ENCODE data around the gene SDC3.

The SDC3 gene

GRCh38 chr1:30903343-30904034, 5.1 kb downstream of the SDC3 start:
- DNase-seq (ENCODE audit: low read depth in 1 of 2, low spot score in 1 of 2) = no peak
- Histone ChIP-seq H3K4me3 (replicated peaks; ENCODE audit: insufficient read depth, low read length) (no peak overlapping the region), H3K27ac (replicated peaks) (no peak overlapping the region), H3K27me3 (ENCODE audit: insufficient read depth, poor library complexity, severe bottlenecking) (peaks cover 40% of the 10 kb centered on the region)
- TF ChIP-seq POLR2AphosphoS5 (IDR thresholded peaks at IDR 0.05; ENCODE audit: low read depth) = no peak
- no peak for TF ChIP-seq GABPA (IDR thresholded peaks at IDR 0.05; ENCODE audit: low read depth)
- no peak for TF ChIP-seq REST (IDR thresholded peaks at IDR 0.05; ENCODE audit: insufficient replicate concordance, low read depth)
- no peak for TF ChIP-seq CTCF (IDR thresholded peaks at IDR 0.05; ENCODE audit: insufficient read depth, low read length)
- no peak for TF ChIP-seq SPI1 (IDR thresholded peaks at IDR 0.05; ENCODE audit: borderline replicate concordance, low read depth)

DNA sequence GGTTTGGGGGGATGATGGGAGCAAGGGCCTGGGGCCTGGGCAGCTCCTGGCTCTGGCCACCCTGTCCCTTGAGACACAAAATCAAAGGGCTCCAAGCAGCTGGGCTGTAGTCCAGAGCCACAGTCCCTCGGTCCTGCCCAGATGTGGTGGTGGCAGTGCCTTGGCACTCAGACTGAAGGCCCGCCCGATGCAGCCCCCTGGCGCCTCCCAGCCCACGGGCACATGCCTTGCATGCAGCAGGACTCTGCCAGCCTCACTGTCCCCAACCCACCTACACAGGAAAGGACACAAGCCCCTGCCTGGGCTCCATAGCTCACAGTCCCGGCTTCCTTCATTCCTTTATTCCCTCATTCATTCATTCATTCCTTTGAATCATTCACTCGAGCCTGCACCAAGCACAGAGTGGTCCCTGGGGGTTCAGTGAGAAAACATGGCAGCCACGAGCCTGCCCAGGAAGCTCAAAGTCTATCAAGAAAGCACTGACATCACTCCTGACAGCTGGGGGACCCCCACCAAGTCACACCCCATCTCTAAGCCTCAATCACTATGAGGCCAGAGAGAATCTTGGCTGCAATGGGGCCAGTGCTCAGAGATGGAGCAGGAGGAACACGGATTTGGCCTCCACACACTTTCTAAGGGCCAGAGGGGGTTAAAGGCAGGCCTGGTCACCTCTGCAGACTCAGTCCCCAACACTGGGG, 5.8 kb downstream of the SDC3 start:
- Histone ChIP-seq H3K27ac (replicated peaks) (no peak overlapping the region), H3K27me3 (ENCODE audit: insufficient read depth, poor library complexity, severe bottlenecking) (peaks cover 37% of the 10 kb centered on the region), H3K4me3 (replicated peaks; ENCODE audit: insufficient read depth, low read length) (no peak overlapping the region)
- TF ChIP-seq POLR2AphosphoS5 (IDR thresholded peaks at IDR 0.05; ENCODE audit: low read depth) (no peak), GABPA (IDR thresholded peaks at IDR 0.05; ENCODE audit: low read depth) (no peak), REST (IDR thresholded peaks at IDR 0.05; ENCODE audit: insufficient replicate concordance, low read depth) (no peak)
- no peak for DNase-seq (ENCODE audit: low read depth in 1 of 2, low spot score in 1 of 2)

DNA sequence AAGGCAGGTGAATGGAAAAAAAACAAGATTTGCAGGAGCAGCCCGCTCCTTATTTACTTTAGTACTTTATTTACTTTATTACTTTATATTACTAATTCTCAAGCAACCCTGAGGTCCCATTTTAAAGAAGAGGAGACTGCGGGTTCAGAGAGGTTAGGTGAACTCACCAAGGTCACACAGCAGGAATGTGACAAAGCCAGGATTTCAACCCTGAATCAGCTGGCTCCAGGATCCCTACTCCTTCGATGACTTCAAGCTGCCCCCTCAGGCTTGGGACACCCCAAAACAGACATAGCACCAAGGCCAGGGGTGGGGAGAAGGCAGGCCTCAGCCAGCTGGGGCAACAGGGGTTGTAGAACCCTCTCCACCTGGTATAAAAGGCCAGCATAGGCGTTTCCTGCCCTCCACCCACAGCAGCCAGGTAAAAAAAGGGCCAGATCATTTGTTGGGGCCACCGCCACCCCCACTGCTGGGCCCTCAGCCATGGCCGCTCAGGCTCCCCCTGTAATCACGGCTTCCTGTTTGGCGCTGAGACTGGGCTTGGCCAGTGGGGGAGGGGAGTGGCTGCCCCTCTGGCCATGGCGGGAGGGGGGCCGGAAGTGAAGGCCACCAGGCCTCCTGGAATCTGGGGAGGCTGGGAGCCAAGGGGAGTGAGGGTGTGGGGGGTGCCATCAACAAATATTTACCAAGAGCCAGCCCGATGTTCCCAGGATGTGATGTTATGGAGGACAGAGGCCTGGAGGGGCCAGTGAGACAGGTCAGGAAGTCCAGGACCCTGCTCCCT, 6.6 kb downstream of the SDC3 start:
- Histone ChIP-seq H3K27me3 (ENCODE audit: insufficient read depth, poor library complexity, severe bottlenecking) (peaks cover 33% of the 10 kb centered on the region), H3K4me3 (replicated peaks; ENCODE audit: insufficient read depth, low read length) (no peak overlapping the region), H3K27ac (replicated peaks) (no peak overlapping the region)
- no peak for TF ChIP-seq REST (IDR thresholded peaks at IDR 0.05; ENCODE audit: insufficient replicate concordance, low read depth)
- no peak for DNase-seq (ENCODE audit: low read depth in 1 of 2, low spot score in 1 of 2)

Measured in HL-60 (cell line).